Testis (tissue), 2 donors: Measurements from ENCODE around the gene ODAM.
"Not testable (repeated sequence)": the region's sequence is repeated elsewhere in the genome, so short reads cannot be mapped to it uniquely, and the experiment has no call there.

Experiments
- CTCF ChIP-seq, 3 experiments: fragments of 450-650 bp in 2 of 3; fragments of 200-600 bp in 1 of 3; sonication (generic) in 1 of 3; IDR thresholded peaks; one replicate each; pipeline ENCODE4 v1.5.1; 2016 to 2019; ENCODE audit warnings: antibody characterized with exemption in 3 of 3, mild to moderate bottlenecking in 2 of 3, moderate library complexity in 1 of 3
- POLR2A ChIP-seq: fragments of 450-650 bp; IDR thresholded peaks from one replicate; pipeline ENCODE4 v1.6.1; 2017; ENCODE audit warnings: antibody characterized with exemption, mild to moderate bottlenecking, moderate library complexity

DNA sequence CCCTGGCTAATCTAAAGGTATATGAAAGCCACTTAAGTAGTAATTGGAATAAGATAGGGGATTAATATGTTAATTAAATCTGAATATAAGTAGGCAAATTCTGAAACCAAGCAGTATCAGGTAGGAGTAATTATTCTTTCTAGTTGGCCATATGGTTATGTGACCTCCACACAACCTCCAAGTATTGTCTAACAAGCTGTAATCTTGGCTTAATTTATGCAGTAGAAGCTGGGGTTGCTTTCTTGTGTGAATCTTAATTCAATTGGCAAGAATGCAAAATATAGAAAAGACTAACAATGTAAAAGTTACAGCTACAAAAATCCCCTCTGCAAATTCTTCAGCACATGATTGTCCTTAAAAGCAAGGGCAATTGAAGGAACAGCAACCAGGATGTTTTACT lies 20.6 kb downstream of the ODAM start:
- not testable (repeated sequence) for TF ChIP-seq POLR2A; CTCF (IDR thresholded peaks at IDR 0.05)
